H1 (cell line): Measurements from ENCODE around the gene SMG9. TPM values are rescaled to one million over a fixed set of nuclear protein-coding genes. Genes with fewer than 3 reads are reported as not detected.

ENCODE experiments used
- CTCF ChIA-PET: fragments of 300-600 bp; sonication (Branson Sonifier 250); formaldehyde crosslinking; loops from one replicate; lab custom pipeline; 2021; ENCODE audit not compliant: partially characterized antibody; lab: Charles Lee
- POLR2A ChIA-PET: fragments of 300-600 bp; sonication (Branson Sonifier 250); formaldehyde crosslinking; loops from one replicate; lab custom pipeline; 2021; ENCODE audit warnings: inconsistent platforms; ENCODE audit not compliant: partially characterized antibody; lab: Charles Lee
- DNase-seq, 2 experiments: peaks; one replicate each; pipeline versions ENCODE4 v3.0.0 to v3.0.0-alpha.2; 2010 to 2022; ENCODE audit warnings: low spot score in 2 of 2, low read depth in 1 of 2, mixed read lengths in 1 of 2
- FAIRE-seq: peaks from 2 replicates; lab custom pipeline; 2011; peaks lifted over from hg19 to GRCh38; lab: Jason Lieb, UNC
- H2AFZ ChIP-seq: 2 replicates; pipeline ENCODE4 v1.8.1; 2012; ENCODE audit warnings: low read length, inconsistent platforms
- H2AK5ac ChIP-seq: 2 replicates; pipeline ENCODE4 v1.6.1; 2013; ENCODE audit warnings: low read depth, low read length
- H2BK120ac ChIP-seq: replicated peaks from 2 replicates; pipeline ENCODE3; 2013; ENCODE audit warnings: low read depth, low read length, inconsistent platforms
- H2BK12ac ChIP-seq: 2 replicates; pipeline ENCODE4 v1.6.1; 2013; ENCODE audit warnings: low read depth, low read length
- H2BK15ac ChIP-seq: 2 replicates; pipeline ENCODE4 v1.6.1; 2013; ENCODE audit warnings: low read length
- H2BK20ac ChIP-seq: 2 replicates; pipeline ENCODE4 v1.6.1; 2013; ENCODE audit warnings: low read length
- H2BK5ac ChIP-seq: 2 replicates; pipeline ENCODE4 v1.6.1; 2013; ENCODE audit warnings: low read depth, low read length
- H3K14ac ChIP-seq: 2 replicates; pipeline ENCODE4 v1.6.1; 2013; ENCODE audit warnings: inconsistent platforms; ENCODE audit not compliant: insufficient read length
- H3K18ac ChIP-seq: 2 replicates; pipeline ENCODE4 v1.6.1; 2013; ENCODE audit warnings: low read length; ENCODE audit errors: extremely low read depth
- H3K23ac ChIP-seq: 2 replicates; pipeline ENCODE4 v1.6.1; 2013; ENCODE audit warnings: inconsistent platforms; ENCODE audit not compliant: insufficient read length
- H3K23me2 ChIP-seq: 2 replicates; pipeline ENCODE4 v1.6.1; 2013; ENCODE audit warnings: low read depth, low read length
- H3K27ac ChIP-seq: 2 replicates; pipeline ENCODE4 v1.6.1; 2011; ENCODE audit warnings: low read depth, low read length, inconsistent platforms
- H3K27me3 ChIP-seq, 4 experiments: replicated peaks in 1 of 4; 1 replicate in 1 of 4; 2 replicates in 3 of 4; pipeline versions ENCODE4 v1.6.1 to v1.8.1; 2011 to 2013; ENCODE audit warnings: low read length in 3 of 4, mild to moderate bottlenecking in 3 of 4, inconsistent platforms in 2 of 4, mixed read lengths in 2 of 4, moderate library complexity in 1 of 4; ENCODE audit not compliant: control insufficient read depth in 3 of 4, insufficient read depth in 3 of 4; ENCODE audit errors: extremely low read depth in 1 of 4
- H3K36me3 ChIP-seq, 4 experiments: 2 replicates each; pipeline versions ENCODE4 v1.6.1 to v1.8.1; 2011 to 2013; ENCODE audit warnings: mild to moderate bottlenecking in 4 of 4, low read length in 3 of 4, moderate library complexity in 2 of 4, control low read depth in 1 of 4, inconsistent platforms in 1 of 4; ENCODE audit not compliant: insufficient read depth in 4 of 4, control insufficient read depth in 2 of 4
- H3K4ac ChIP-seq: replicated peaks from 2 replicates; pipeline ENCODE3; 2013; ENCODE audit warnings: low read length, low read depth, mixed read lengths, inconsistent platforms; ENCODE audit not compliant: insufficient read length
- H3K4me1 ChIP-seq, 4 experiments: replicated peaks in 1 of 4; 1 replicate in 1 of 4; 2 replicates in 3 of 4; pipeline versions ENCODE4 v1.6.1 to v1.8.1; 2011 to 2013; ENCODE audit warnings: low read length in 3 of 4, inconsistent platforms in 2 of 4, mixed read lengths in 1 of 4; ENCODE audit not compliant: insufficient read depth in 4 of 4, control insufficient read depth in 3 of 4
- H3K4me2 ChIP-seq, 2 experiments: 2 replicates each; pipeline versions ENCODE4 v1.6.1 to v1.8.1; 2011 to 2013; ENCODE audit warnings: low read depth in 2 of 2, low read length in 2 of 2, control low read depth in 1 of 2, inconsistent platforms in 1 of 2, mild to moderate bottlenecking in 1 of 2; ENCODE audit not compliant: insufficient read depth in 1 of 2
- H3K4me3 ChIP-seq, 4 experiments: fragments of 200-600, 300-600 bp in 1 of 4; sonication (generic), shearing (Covaris generic), sonication (Bioruptor Twin) in 1 of 4; 2 replicates each; pipeline versions ENCODE4 v1.5.1 to v1.8.1; 2011 to 2016; ENCODE audit warnings: low read length in 4 of 4, low read depth in 3 of 4, control low read depth in 2 of 4, inconsistent platforms in 2 of 4, mild to moderate bottlenecking in 2 of 4, mixed read lengths in 1 of 4, moderate library complexity in 1 of 4; ENCODE audit not compliant: insufficient read depth in 2 of 4; ENCODE audit errors: extremely low read depth in 1 of 4
- H3K56ac ChIP-seq: replicated peaks from 2 replicates; pipeline ENCODE3; 2013; ENCODE audit warnings: low read depth, mild to moderate bottlenecking, mixed read lengths, low read length, inconsistent platforms; ENCODE audit not compliant: insufficient read length
- H3K79me1 ChIP-seq: 2 replicates; pipeline ENCODE4 v1.6.1; 2013; ENCODE audit warnings: low read depth, low read length, control low read depth
- H3K79me2 ChIP-seq, 2 experiments: 2 replicates each; pipeline versions ENCODE4 v1.6.1 to v1.8.1; 2012 to 2013; ENCODE audit warnings: low read length in 2 of 2, mild to moderate bottlenecking in 2 of 2, inconsistent platforms in 1 of 2; ENCODE audit not compliant: insufficient read depth in 2 of 2, control insufficient read depth in 1 of 2
- H3K9ac ChIP-seq, 4 experiments: replicated peaks in 1 of 4; 1 replicate in 1 of 4; 2 replicates in 3 of 4; pipeline versions ENCODE4 v1.6.1 to v1.8.1; 2011 to 2013; ENCODE audit warnings: low read depth in 3 of 4, low read length in 3 of 4, control low read depth in 2 of 4, mild to moderate bottlenecking in 2 of 4, moderate library complexity in 2 of 4, inconsistent platforms in 1 of 4; ENCODE audit errors: extremely low read depth in 1 of 4
- H3K9me3 ChIP-seq, 2 experiments: 2 replicates each; pipeline versions ENCODE4 v1.6.1 to v1.8.1; 2012 to 2013; ENCODE audit warnings: mild to moderate bottlenecking in 2 of 2, moderate library complexity in 2 of 2, control low read depth in 1 of 2, inconsistent platforms in 1 of 2, low read depth in 1 of 2, low read length in 1 of 2, mixed read lengths in 1 of 2; ENCODE audit not compliant: insufficient read depth in 2 of 2
- H4K20me1 ChIP-seq, 2 experiments: replicated peaks in 1 of 2; 2 replicates each; pipeline versions ENCODE3 to v1.8.1; 2011 to 2013; ENCODE audit warnings: inconsistent platforms in 2 of 2, low read length in 2 of 2, mild to moderate bottlenecking in 1 of 2; ENCODE audit not compliant: insufficient read depth in 2 of 2, control insufficient read depth in 1 of 2
- H4K5ac ChIP-seq: 2 replicates; pipeline ENCODE4 v1.6.1; 2013; ENCODE audit warnings: low read length, low read depth, mixed read lengths, inconsistent platforms; ENCODE audit not compliant: insufficient read length
- H4K8ac ChIP-seq: 2 replicates; pipeline ENCODE4 v1.8.0; 2013; ENCODE audit warnings: mild to moderate bottlenecking, moderate library complexity, low read length, inconsistent platforms; ENCODE audit not compliant: insufficient read depth; ENCODE audit errors: extremely low read depth
- H4K91ac ChIP-seq: replicated peaks from 2 replicates; pipeline ENCODE3; 2013; ENCODE audit warnings: low read length, mixed read lengths, inconsistent platforms; ENCODE audit not compliant: insufficient read length
- BRCA1 ChIP-seq: IDR thresholded peaks from 2 replicates; pipeline ENCODE4 v1.6.1; 2012; ENCODE audit warnings: low read depth, low read length, improper control_type of control experiment
- CTBP2 ChIP-seq: IDR thresholded peaks from 2 replicates; pipeline ENCODE4 v1.7.0; 2011; ENCODE audit warnings: borderline replicate concordance, mild to moderate bottlenecking, moderate library complexity, mixed read lengths, low read length; ENCODE audit not compliant: insufficient read depth, insufficient read length
- EP300 ChIP-seq, 2 experiments: IDR thresholded peaks; 1 replicate in 1 of 2; 2 replicates in 1 of 2; pipeline ENCODE4 v1.6.1; 2011 to 2012; ENCODE audit warnings: low read depth in 2 of 2, low read length in 2 of 2, mild to moderate bottlenecking in 2 of 2, borderline replicate concordance in 1 of 2, inconsistent platforms in 1 of 2, moderate library complexity in 1 of 2
- KDM1A ChIP-seq: fragments of 200-600, 300-600 bp; sonication (generic); IDR thresholded peaks from 2 replicates; pipeline ENCODE4 v1.7.1; 2016; ENCODE audit warnings: mild to moderate bottlenecking, low read length, borderline replicate concordance
- KDM4A ChIP-seq: IDR thresholded peaks from one replicate; pipeline ENCODE4 v1.7.1; 2012; ENCODE audit warnings: low read depth, mild to moderate bottlenecking, moderate library complexity, low read length, inconsistent platforms; ENCODE audit not compliant: severe bottlenecking
- NANOG ChIP-seq: IDR thresholded peaks from 2 replicates; pipeline ENCODE4 v1.6.1; 2011; ENCODE audit warnings: low read length, low read depth, mild to moderate bottlenecking, inconsistent platforms; ENCODE audit not compliant: insufficient read depth, poor library complexity, severe bottlenecking
- POLR2A ChIP-seq, 2 experiments: IDR thresholded peaks; 1 replicate in 1 of 2; 2 replicates in 1 of 2; pipeline ENCODE4 v1.6.1; 2011; ENCODE audit warnings: low read depth in 2 of 2, low read length in 2 of 2, mild to moderate bottlenecking in 2 of 2; ENCODE audit errors: control extremely low read depth in 1 of 2
- POU5F1 ChIP-seq: IDR thresholded peaks from 2 replicates; pipeline ENCODE4 v1.6.1; 2011; ENCODE audit warnings: low read depth, mild to moderate bottlenecking, low read length, moderate library complexity
- SP1 ChIP-seq: IDR thresholded peaks from 2 replicates; pipeline ENCODE4 v1.6.1; 2011; ENCODE audit warnings: low read depth, low read length
- SP4 ChIP-seq: IDR thresholded peaks from 2 replicates; pipeline ENCODE4 v1.6.1; 2012; ENCODE audit warnings: low read length, inconsistent platforms
- TAF1 ChIP-seq: IDR thresholded peaks from 2 replicates; pipeline ENCODE4 v1.6.1; 2011; ENCODE audit warnings: mild to moderate bottlenecking, low read depth, low read length
- WGBS, 2 experiments: shearing (Covaris generic) in 1 of 2; methylation state at CpG; one replicate each; pipeline versions ENCODE4 v1.1.6 to v1.1.7; 2013 to 2015; ENCODE audit warnings: low lambda C conversion rate in 2 of 2, mixed read lengths in 2 of 2, inconsistent platforms in 1 of 2, low coverage in 1 of 2, missing lambda C conversion rate in 1 of 2; ENCODE audit not compliant: insufficient replicate concordance in 2 of 2, insufficient coverage in 1 of 2, insufficient read length in 1 of 2; ENCODE audit errors: extremely low coverage in 1 of 2, missing lambda C conversion rate in 1 of 2; 5-methylcytosine and 5-hydroxymethylcytosine counted together
- polyA plus RNA-seq, 7 experiments: library from polyadenylated mRNA; depleted of rRNA in 3 of 7; stranded (reverse) in 5 of 7; unstranded in 2 of 7; fragments of >200 nt in 5 of 7; fragments of 200-250 nt in 2 of 7; gene quantifications; 1 replicate in 5 of 7; 2 replicates in 1 of 7; 4 replicates in 1 of 7; pipeline versions ENCODE4 v1.2.1 to v1.2.3, GENCODE V29; 2011 to 2013; ENCODE audit warnings: missing spikeins in 2 of 7, mixed read lengths in 2 of 7
- total RNA-seq: library from RNA; stranded (reverse); fragmentation: NEBNext Ultra II Directional; extraction: Animal tissue kit (Norgen Biotek cat#: 25700); gene quantifications from 2 replicates; pipeline ENCODE4 v1.2.1, GENCODE V29; 2021
- TF ChIP-seq, protein P1 (sequence below): IDR thresholded peaks from 2 replicates; pipeline ENCODE4 v1.6.1; 2012; ENCODE audit warnings: inconsistent platforms
- TF ChIP-seq, protein P2 (sequence below): IDR thresholded peaks from 2 replicates; pipeline ENCODE4 v1.6.1; 2012; ENCODE audit warnings: low read length, inconsistent platforms

The SMG9 gene
- total and polyA plus RNA-seq, 2 of the 8 experiments (the other 6 are each of a cell fraction or from before 2014, with no cell fraction given): 20.4 to 28.7 TPM

DNA sequence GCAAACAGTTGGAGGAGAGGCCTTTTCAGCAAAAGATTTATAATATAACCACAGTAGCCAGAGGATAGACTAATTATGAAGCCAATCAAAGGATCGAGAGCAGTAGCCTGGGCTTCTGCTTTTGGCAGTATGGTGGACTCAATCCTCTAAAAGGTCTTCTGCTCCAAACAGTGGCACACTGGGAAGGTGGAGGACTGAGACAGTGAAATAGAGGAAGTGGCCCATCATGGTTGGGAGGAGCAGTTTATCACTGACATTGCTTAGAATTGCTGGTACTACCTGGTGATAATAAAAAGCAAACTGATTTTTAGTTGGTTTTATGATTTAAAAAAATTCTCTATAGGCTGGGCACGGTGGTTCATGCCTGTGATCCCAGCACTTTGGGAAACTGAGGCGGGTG, 63.9 kb downstream of the SMG9 start:
- Histone ChIP-seq H3K4me1 (peaks cover 0 to 2% (median 0%) of the 10 kb centered on the region in 4 experiments; a peak in 2 of 7 replicates), H3K9ac (no peak overlapping the region), H2BK120ac (no peak overlapping the region), H3K4ac (no peak overlapping the region), H3K56ac (no peak overlapping the region), H3K27ac (no peak overlapping the region), H3K9me3 (no peaks in the 10 kb centered on the region), H3K23me2 (no peaks in the 10 kb centered on the region; the same call in 1 of the 2 replicates), H3K23ac (no peak overlapping the region), H3K79me2 (no peaks in the 10 kb centered on the region), H2BK20ac (no peak overlapping the region), H2BK5ac (no peak overlapping the region), H3K18ac (no peak overlapping the region), H2AK5ac (no peak overlapping the region), H4K91ac (no peak overlapping the region), H4K5ac (no peak overlapping the region), H3K14ac (no peak overlapping the region), H3K27me3 (no peaks in the 10 kb centered on the region; a peak in 1 of 7 replicates), H2AFZ (no peak overlapping the region), H4K8ac (no peak overlapping the region), H3K79me1 (no peaks in the 10 kb centered on the region), H2BK12ac (no peak overlapping the region), H3K36me3 (no peaks in the 10 kb centered on the region), H2BK15ac (no peak overlapping the region), H3K4me2 (no peak overlapping the region), H4K20me1 (no peaks in the 10 kb centered on the region), H3K4me3 (no peak overlapping the region)
- POLR2A ChIA-PET: no interaction called here
- WGBS, 2 experiments: 96% methylated on average over 3 of the region's 3 CpGs; no CpG with 5 or more reads in 1 of the 2 experiments
- FAIRE-seq (no peak), DNase-seq (no peak)
- CTCF ChIA-PET: interaction anchor here (0.6 kb wide), 1 partner anchor 110 kb away, joined by 4 read pairs; no protein-coding TSS in a partner anchor
- no peak for TF ChIP-seq POLR2A (IDR thresholded peaks at IDR 0.05; ENCODE audit: control extremely low read depth in 1 of 2, low read depth in 2 of 2, low read length in 2 of 2)
- no peak for TF ChIP-seq SP4
- TF ChIP-seq, protein P1, sequence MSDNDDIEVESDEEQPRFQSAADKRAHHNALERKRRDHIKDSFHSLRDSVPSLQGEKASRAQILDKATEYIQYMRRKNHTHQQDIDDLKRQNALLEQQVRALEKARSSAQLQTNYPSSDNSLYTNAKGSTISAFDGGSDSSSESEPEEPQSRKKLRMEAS: no peak
- no peak for TF ChIP-seq KDM1A
- TF ChIP-seq, protein P2, sequence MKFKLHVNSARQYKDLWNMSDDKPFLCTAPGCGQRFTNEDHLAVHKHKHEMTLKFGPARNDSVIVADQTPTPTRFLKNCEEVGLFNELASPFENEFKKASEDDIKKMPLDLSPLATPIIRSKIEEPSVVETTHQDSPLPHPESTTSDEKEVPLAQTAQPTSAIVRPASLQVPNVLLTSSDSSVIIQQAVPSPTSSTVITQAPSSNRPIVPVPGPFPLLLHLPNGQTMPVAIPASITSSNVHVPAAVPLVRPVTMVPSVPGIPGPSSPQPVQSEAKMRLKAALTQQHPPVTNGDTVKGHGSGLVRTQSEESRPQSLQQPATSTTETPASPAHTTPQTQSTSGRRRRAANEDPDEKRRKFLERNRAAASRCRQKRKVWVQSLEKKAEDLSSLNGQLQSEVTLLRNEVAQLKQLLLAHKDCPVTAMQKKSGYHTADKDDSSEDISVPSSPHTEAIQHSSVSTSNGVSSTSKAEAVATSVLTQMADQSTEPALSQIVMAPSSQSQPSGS: no peak
- TF ChIP-seq CTBP2: no peak
- no peak for TF ChIP-seq NANOG
- TF ChIP-seq TAF1: no peak
- TF ChIP-seq POU5F1: no peak
- no peak for TF ChIP-seq SP1
- TF ChIP-seq BRCA1: no peak
- no peak for TF ChIP-seq EP300 (IDR thresholded peaks at IDR 0.05; ENCODE audit: borderline replicate concordance in 1 of 2, low read depth in 2 of 2, low read length in 2 of 2)
- no peak for TF ChIP-seq KDM4A
